Omental fat pad (tissue), 4 donors: Measurements from ENCODE around the gene OTUD4. TPM values are rescaled to one million over a fixed set of nuclear protein-coding genes. Genes with fewer than 3 reads are reported as not detected.
"Not testable (repeated sequence)": the region's sequence is repeated elsewhere in the genome, so short reads cannot be mapped to it uniquely, and the experiment has no call there.

Source experiments
- ATAC-seq: fragments of 150-250 bp; one replicate; pipeline ENCODE4 v1.9.1; 2016; ENCODE audit warnings: mild to moderate bottlenecking, moderate library complexity; ENCODE audit not compliant: low FRiP score
- DNase-seq: peaks from one replicate; pipeline ENCODE4 v3.0.0-alpha.2; 2019; ENCODE audit warnings: low spot score
- CTCF ChIP-seq, 3 donors: fragments of 450-650 bp; IDR thresholded peaks; one replicate each; pipeline ENCODE4 v1.5.1; 2016 to 2017; ENCODE audit warnings: antibody characterized with exemption in 3 of 3, mild to moderate bottlenecking in 3 of 3, moderate library complexity in 2 of 3
- total RNA-seq, 4 donors: library from RNA; depleted of rRNA; stranded (reverse); fragments of >200 nt; gene quantifications; one replicate each; pipeline ENCODE4 v1.1.0, GENCODE V29; 2016

Gene OTUD4, protein sequence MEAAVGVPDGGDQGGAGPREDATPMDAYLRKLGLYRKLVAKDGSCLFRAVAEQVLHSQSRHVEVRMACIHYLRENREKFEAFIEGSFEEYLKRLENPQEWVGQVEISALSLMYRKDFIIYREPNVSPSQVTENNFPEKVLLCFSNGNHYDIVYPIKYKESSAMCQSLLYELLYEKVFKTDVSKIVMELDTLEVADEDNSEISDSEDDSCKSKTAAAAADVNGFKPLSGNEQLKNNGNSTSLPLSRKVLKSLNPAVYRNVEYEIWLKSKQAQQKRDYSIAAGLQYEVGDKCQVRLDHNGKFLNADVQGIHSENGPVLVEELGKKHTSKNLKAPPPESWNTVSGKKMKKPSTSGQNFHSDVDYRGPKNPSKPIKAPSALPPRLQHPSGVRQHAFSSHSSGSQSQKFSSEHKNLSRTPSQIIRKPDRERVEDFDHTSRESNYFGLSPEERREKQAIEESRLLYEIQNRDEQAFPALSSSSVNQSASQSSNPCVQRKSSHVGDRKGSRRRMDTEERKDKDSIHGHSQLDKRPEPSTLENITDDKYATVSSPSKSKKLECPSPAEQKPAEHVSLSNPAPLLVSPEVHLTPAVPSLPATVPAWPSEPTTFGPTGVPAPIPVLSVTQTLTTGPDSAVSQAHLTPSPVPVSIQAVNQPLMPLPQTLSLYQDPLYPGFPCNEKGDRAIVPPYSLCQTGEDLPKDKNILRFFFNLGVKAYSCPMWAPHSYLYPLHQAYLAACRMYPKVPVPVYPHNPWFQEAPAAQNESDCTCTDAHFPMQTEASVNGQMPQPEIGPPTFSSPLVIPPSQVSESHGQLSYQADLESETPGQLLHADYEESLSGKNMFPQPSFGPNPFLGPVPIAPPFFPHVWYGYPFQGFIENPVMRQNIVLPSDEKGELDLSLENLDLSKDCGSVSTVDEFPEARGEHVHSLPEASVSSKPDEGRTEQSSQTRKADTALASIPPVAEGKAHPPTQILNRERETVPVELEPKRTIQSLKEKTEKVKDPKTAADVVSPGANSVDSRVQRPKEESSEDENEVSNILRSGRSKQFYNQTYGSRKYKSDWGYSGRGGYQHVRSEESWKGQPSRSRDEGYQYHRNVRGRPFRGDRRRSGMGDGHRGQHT
- total RNA-seq, result 10 to 100 TPM; 26.8 to 76.1 (median 48.0) TPM

- TF ChIP-seq CTCF (IDR thresholded peaks at IDR 0.05), result no peak
- ATAC-seq (peak; percentile 93), DNase-seq (peak; percentile 69)
These were observed at the start of gene OTUD4 for GRCh38 chr4:145180298-145181090. TSS of gene OTUD4 (minus strand) at chr4:145180589. CDS start at chr4:145179973, 616 bp downstream.

DNA sequence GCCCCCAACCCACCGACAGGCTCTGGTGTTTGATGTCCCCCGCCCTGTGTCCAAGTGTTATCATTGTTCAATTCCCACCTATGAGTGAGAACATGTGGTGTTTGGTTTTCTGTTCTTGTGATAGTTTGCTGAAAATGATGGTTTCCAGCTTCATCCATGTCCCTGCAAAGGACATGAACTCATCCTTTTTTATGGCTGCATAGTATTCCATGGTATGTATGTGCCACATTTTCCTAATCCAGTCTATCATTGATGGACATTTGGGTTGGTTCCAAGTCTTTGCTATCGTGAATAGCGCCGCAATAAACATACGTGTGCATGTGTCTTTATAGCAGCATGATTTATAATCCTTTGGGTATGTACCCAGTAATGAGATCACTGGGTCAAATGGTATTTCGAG lies 42.8 kb upstream of the OTUD4 start:
- DNase-seq, ATAC-seq: not testable (repeated sequence)

DNA sequence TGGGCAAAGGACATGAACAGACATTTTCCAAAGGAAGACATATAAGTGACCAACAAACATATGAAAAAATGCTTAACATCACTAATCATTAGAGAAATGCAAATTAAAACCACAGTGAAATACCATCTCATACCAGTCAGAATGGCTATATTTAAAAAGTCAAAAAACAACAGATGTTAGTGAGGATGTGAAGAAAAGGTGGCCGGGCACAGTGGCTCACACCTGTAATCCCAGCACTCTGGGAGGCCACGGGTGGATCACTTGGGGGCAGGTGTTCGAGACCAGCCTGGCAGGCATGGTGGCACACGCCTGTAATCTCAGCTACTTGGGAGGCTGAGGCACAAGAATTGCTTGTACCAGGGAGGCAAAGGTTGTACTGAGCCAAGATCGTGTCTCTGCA lies 41.1 kb upstream of the OTUD4 start:
- ATAC-seq, result not testable (repeated sequence)

GRCh38 chr4:145219090-145219489 lies 38.7 kb upstream of the OTUD4 start:
- ATAC-seq (no peak), DNase-seq (no peak)
- TF ChIP-seq CTCF (IDR thresholded peaks at IDR 0.05), result no peak

More for the DNA sequence above, 41.1 kb upstream of the OTUD4 start:
- DNase-seq, result not testable (repeated sequence)

DNA sequence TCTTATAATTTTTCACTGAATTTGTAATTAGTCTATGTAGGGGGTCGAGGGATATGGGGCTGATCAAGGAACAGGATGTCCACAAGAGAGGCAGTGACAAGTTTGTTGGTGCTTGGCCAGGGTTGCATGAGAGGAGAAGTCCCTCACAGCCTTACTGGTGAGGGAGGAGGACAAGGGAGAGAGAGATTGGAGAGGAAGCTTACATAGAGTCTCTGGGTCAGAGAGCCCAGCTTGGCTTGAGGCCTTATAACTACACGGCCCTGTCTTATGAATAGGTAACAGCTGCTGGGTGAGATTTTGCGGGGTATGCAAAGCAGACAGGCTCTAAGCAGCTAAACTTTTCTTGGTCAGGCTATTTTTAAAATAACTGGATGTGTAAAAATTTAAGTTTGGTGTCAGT lies 37.9 kb upstream of the OTUD4 start:
- TF ChIP-seq CTCF (IDR thresholded peaks at IDR 0.05), result no peak
- DNase-seq (no peak), ATAC-seq (no peak)

GRCh38 chr4:145217349-145217748 lies 37.0 kb upstream of the OTUD4 start:
- no peak for TF ChIP-seq CTCF (IDR thresholded peaks at IDR 0.05)
- no peak for ATAC-seq
- DNase-seq, result no peak

- no peak for DNase-seq
- ATAC-seq, result no peak
- TF ChIP-seq CTCF (IDR thresholded peaks at IDR 0.05), result no peak
These were observed 36.1 kb upstream of the OTUD4 start for GRCh38 chr4:145216535-145216934.
